ENCODE measurements around the gene ARRB1. TPM values are rescaled to one million over a fixed set of nuclear protein-coding genes. Genes with fewer than 3 reads are reported as not detected.
"Not testable (repeated sequence)": the region's sequence is repeated elsewhere in the genome, so short reads cannot be mapped to it uniquely, and the experiment has no call there.

ARRB1 gene
- total RNA-seq, 1 donor from 2014 or later, result 13.2 TPM

DNA sequence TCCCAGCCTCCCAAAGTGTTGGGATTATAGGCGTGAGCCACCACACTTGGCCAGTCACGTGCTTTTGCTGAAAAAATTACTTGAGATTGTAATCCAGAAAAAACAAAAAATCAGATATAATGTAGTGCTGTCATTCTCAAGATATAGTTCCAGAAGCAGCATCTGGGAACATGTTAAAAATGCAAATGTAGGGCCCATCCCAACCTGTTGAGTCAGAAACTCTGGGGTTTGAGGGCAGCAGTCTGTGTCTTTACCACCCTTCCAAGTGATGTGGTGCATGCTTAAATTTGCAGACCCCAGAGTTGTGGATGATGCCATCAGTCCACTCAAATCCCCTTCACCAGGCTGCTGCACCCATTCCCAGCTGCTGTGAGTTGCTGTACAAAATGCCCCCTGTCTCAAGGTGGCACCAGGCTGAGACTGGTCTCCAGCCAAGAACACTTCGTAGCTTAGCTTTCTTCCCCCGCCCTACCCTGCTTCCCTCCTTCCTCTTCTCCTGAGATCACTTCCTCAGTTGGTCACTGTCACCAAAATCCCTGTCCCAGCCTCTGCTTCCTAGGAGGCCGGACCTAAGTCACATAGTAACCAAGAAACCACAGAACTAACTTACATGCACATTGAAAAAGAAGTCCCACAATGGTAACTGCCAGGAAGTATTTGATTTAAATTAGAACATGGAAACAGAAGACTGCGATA is 18.2 kb upstream of the ARRB1 start:
- Mint-ChIP-seq H3K27me3 (ENCODE audit: unreplicated experiment) (peaks cover 5% of the 10 kb centered on the region), H3K27ac (ENCODE audit: unreplicated experiment) (no peak overlapping the region), H3K4me3 (ENCODE audit: unreplicated experiment) (no peak overlapping the region), H3K9me3 (ENCODE audit: unreplicated experiment) (no peaks in the 10 kb centered on the region), H3K36me3 (ENCODE audit: unreplicated experiment) (peaks cover 2% of the 10 kb centered on the region), H3K4me1 (ENCODE audit: unreplicated experiment) (peaks cover 8% of the 10 kb centered on the region)
- no peak for DNase-seq (ENCODE audit: extremely low spot score, unreplicated experiment)
- TF ChIP-seq, protein P1, sequence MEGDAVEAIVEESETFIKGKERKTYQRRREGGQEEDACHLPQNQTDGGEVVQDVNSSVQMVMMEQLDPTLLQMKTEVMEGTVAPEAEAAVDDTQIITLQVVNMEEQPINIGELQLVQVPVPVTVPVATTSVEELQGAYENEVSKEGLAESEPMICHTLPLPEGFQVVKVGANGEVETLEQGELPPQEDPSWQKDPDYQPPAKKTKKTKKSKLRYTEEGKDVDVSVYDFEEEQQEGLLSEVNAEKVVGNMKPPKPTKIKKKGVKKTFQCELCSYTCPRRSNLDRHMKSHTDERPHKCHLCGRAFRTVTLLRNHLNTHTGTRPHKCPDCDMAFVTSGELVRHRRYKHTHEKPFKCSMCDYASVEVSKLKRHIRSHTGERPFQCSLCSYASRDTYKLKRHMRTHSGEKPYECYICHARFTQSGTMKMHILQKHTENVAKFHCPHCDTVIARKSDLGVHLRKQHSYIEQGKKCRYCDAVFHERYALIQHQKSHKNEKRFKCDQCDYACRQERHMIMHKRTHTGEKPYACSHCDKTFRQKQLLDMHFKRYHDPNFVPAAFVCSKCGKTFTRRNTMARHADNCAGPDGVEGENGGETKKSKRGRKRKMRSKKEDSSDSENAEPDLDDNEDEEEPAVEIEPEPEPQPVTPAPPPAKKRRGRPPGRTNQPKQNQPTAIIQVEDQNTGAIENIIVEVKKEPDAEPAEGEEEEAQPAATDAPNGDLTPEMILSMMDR (IDR thresholded peaks at IDR 0.05), result no peak

DNA sequence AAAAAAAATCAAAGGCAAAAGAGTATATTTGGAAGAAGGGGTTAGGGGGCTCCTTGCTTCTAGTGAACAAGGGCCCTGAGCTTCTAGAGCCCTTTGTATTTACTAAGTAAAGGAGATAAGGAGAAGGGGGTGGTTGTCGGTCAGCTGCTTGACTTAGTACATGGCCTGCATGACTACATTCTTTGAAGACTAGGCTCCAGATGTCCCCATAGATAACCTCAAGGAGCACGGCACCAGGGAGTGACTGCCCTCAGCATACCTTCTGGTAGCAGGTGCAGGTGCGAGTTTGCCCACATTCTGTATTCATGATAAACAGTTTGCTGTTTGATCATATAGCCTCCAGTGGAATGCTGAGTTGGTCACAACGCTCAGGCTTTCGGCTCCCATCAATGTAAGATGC is 15.4 kb upstream of the ARRB1 start:
- not testable (repeated sequence) for H3K4me1 Mint-ChIP-seq (ENCODE audit: unreplicated experiment); H3K9me3 Mint-ChIP-seq (ENCODE audit: unreplicated experiment); H3K27me3 Mint-ChIP-seq (ENCODE audit: unreplicated experiment); H3K4me3 Mint-ChIP-seq (ENCODE audit: unreplicated experiment); DNase-seq (ENCODE audit: extremely low spot score, unreplicated experiment); H3K36me3 Mint-ChIP-seq (ENCODE audit: unreplicated experiment); H3K27ac Mint-ChIP-seq (ENCODE audit: unreplicated experiment)

DNA sequence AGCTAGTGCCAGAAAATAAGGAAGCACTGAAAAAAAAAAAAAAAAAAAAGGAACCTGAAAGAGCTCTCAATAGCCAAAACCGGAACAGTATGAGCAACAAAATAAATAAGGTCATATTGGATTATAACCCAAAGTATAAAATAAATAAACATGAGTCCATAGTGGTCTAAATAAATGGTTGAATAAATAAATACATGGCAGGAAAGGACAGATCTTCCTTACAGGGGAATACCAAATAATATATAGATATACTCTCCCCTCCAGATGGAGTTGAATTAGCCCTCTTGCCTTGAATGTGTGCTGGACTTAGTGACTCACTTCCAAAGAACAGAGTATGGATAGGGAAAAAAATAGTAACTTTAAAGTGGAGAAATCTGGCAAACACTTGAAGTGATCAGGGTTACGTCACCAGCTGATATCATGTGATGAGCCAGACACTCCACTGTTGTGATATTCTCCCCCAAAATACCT is 14.3 kb upstream of the ARRB1 start:
- no peaks in the 10 kb centered on the region for H3K4me1 Mint-ChIP-seq (ENCODE audit: unreplicated experiment)

DNA sequence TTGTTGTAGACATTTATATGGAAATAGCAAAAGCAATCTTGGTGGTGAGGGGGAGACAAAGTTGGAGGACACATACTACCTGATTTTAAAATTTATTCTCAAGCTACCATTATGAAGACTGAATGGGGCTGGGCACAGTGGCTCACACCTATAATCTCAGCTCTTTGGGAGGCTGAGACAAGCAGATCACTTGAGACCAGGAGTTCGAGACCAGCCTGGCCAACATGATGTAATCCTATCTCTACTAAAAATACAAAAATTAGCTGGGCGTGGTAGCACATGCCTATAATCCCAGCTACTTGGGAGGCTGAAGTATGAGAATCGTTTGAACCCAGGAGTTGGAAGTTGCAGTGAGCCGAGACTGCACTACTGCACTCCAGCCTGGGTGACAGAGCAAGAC is 10.8 kb upstream of the ARRB1 start:
- not testable (repeated sequence) for H3K27me3 Mint-ChIP-seq (ENCODE audit: unreplicated experiment); H3K27ac Mint-ChIP-seq (ENCODE audit: unreplicated experiment); H3K4me3 Mint-ChIP-seq (ENCODE audit: unreplicated experiment); H3K9me3 Mint-ChIP-seq (ENCODE audit: unreplicated experiment); H3K36me3 Mint-ChIP-seq (ENCODE audit: unreplicated experiment); H3K4me1 Mint-ChIP-seq (ENCODE audit: unreplicated experiment); DNase-seq (ENCODE audit: extremely low spot score, unreplicated experiment)

More for the DNA sequence above, 14.3 kb upstream of the ARRB1 start:
- Mint-ChIP-seq H3K9me3 (ENCODE audit: unreplicated experiment) (no peaks in the 10 kb centered on the region), H3K36me3 (ENCODE audit: unreplicated experiment) (peaks cover 2% of the 10 kb centered on the region), H3K27ac (ENCODE audit: unreplicated experiment) (no peak overlapping the region), H3K27me3 (ENCODE audit: unreplicated experiment) (peaks cover 5% of the 10 kb centered on the region), H3K4me3 (ENCODE audit: unreplicated experiment) (no peak overlapping the region)
- DNase-seq (ENCODE audit: extremely low spot score, unreplicated experiment), result no peak
- TF ChIP-seq, protein P1 (IDR thresholded peaks at IDR 0.05), result no peak

DNA sequence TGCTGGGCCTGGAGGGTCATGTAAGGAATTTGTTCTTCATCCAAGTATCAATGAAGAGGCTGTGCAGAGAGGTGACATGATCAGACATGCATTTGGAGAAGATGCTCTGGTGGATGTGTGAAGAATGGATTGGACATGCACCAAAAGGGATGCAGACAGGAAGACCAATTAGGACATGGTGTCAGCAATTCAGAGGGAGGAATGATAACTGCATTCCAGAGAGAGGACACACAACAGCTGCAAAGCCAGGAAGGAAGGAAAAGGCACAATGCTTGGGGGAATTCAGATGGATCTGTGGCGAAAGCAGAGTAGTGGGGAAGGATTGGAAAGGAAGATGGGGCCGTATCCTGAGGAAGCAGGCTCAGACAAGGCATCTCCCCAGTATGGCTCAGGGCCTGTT is 5.2 kb upstream of the ARRB1 start:
- Mint-ChIP-seq H3K9me3 (ENCODE audit: unreplicated experiment) (no peaks in the 10 kb centered on the region), H3K4me1 (ENCODE audit: unreplicated experiment) (peaks cover 9% of the 10 kb centered on the region), H3K27me3 (ENCODE audit: unreplicated experiment) (no peaks in the 10 kb centered on the region), H3K4me3 (ENCODE audit: unreplicated experiment) (no peak overlapping the region), H3K27ac (ENCODE audit: unreplicated experiment) (no peak overlapping the region), H3K36me3 (ENCODE audit: unreplicated experiment) (no peaks in the 10 kb centered on the region)
- DNase-seq (ENCODE audit: extremely low spot score, unreplicated experiment), result no peak
- TF ChIP-seq, protein P1 (IDR thresholded peaks at IDR 0.05), result no peak

DNA sequence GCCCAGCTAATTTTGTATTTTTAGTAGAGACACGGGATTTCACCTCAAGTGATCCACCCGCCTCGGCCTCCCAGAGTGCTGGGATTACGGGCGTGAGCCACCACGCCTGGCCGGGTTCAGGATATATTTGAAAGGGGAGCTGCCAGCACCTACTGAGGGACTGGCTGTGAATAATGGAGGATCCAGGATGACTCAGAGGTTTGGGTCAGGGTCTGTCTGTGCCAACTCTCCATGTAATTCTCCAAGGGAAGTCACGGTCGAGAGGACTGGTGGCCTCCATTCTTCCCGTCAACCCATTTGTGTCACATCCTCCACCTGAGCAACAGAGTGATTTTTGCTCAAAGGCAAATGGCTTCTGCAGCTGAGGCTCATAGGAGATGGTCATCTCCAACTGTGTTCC is 3.6 kb upstream of the ARRB1 start:
- Mint-ChIP-seq H3K27ac (ENCODE audit: unreplicated experiment) (no peak overlapping the region), H3K9me3 (ENCODE audit: unreplicated experiment) (no peaks in the 10 kb centered on the region), H3K4me3 (ENCODE audit: unreplicated experiment) (no peak overlapping the region), H3K27me3 (ENCODE audit: unreplicated experiment) (no peaks in the 10 kb centered on the region), H3K4me1 (ENCODE audit: unreplicated experiment) (peaks cover 20% of the 10 kb centered on the region), H3K36me3 (ENCODE audit: unreplicated experiment) (no peaks in the 10 kb centered on the region)
- TF ChIP-seq, protein P1 (IDR thresholded peaks at IDR 0.05), result no peak
- DNase-seq (ENCODE audit: extremely low spot score, unreplicated experiment), result no peak

Data from osteocyte (in vitro differentiated cells).